HUES6 (cell line): Measurements from ENCODE around the gene SMIM44.

Source experiments
- H3K27ac ChIP-seq: 2 replicates; pipeline ENCODE4 v1.7.0; 2013; ENCODE audit warnings: low read depth, mild to moderate bottlenecking, low read length, inconsistent platforms
- H3K27me3 ChIP-seq: 2 replicates; pipeline ENCODE4 v1.6.1; 2013; ENCODE audit warnings: low read length; ENCODE audit not compliant: control insufficient read depth, insufficient read depth
- H3K36me3 ChIP-seq: 2 replicates; pipeline ENCODE4 v1.6.1; 2013; ENCODE audit warnings: low read length; ENCODE audit not compliant: control insufficient read depth, insufficient read depth
- H3K4me1 ChIP-seq: 2 replicates; pipeline ENCODE4 v1.6.1; 2013; ENCODE audit warnings: low read length; ENCODE audit not compliant: control insufficient read depth, insufficient read depth
- H3K4me3 ChIP-seq: 2 replicates; pipeline ENCODE4 v1.5.1; 2013; ENCODE audit warnings: low read depth, low read length
- H3K9ac ChIP-seq: one replicate; pipeline ENCODE4 v1.6.1; 2013; ENCODE audit warnings: mild to moderate bottlenecking, low read length
- H3K9me3 ChIP-seq: 2 replicates; pipeline ENCODE4 v1.6.1; 2013; ENCODE audit warnings: low read depth, low read length; ENCODE audit not compliant: control insufficient read depth, insufficient read depth

Gene SMIM44

DNA sequence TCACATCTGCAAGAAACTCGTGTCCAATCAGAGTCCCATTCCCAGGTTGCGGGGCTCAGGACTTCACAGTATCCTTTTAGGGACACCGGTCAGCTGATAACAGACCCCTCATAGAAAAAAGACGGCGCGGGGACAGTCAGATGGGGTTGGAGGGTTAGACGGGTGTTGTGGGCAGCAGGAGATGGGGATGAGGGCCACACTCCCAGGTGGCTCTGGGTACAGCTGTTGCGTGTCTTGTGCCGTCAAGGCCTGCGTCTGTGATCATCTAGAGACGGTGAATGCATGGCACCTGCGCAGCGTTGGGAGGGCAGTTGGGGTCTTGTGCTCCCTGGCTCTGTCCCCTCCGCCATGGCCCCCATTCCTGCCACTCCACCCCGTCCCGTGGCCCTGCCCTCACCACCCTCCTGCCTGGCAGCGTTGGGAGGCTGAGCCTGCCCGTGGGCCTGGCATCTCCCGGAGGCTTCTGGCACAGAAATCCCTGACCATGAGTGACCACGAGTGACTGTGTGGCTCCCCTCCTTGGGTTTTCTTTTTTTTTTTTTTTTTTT is 41.7 kb upstream of the SMIM44 start:
- H3K9me3 ChIP-seq = no peaks in the 10 kb centered on the region
- H3K4me1 ChIP-seq = peaks cover 11% of the 10 kb centered on the region; the same call in 1 of the 2 replicates
- no peaks in the 10 kb centered on the region for H3K27me3 ChIP-seq
- peaks cover 51% of the 10 kb centered on the region for H3K36me3 ChIP-seq
- no peak overlapping the region for H3K4me3 ChIP-seq
- no peak overlapping the region for H3K9ac ChIP-seq
- H3K27ac ChIP-seq = no peak overlapping the region

DNA sequence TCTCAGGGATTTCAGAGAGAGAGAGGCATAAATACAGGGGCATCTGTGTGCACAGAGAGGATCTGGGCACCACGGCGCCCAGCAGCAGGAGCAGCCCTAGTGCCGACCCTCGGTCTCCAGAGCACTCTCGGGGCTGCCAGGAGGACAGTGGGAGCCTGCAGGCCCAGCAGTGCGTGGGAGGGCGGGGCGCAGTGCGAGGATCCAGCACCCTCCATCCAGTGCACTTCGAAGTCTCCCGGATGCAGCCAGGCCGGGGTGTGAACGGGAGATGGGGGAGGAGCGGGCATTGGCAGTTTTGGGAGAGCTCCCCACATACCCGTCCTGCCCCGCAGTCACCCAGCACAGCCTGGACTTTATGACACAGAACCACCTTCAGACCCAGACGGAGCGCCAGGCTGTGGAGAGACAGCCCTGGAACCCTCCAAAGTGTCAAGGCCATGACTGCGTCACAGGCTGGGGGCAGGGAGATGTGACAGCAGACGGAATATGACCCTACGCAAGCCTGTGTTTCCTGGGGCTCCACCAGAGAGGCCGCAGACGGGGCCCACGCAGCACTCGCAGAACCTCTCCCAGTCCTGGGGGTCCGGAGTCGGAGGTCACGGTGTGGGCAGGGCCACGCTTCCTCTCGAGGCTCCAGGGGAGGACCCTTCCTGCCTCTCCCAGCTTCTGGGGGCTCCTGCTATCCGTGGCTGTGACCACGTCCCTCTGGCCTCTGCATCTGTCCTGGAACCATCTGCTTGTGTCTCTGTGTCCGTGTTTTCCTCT is 41.0 kb upstream of the SMIM44 start:
- Histone ChIP-seq H3K4me3 (no peak overlapping the region), H3K9ac (no peak overlapping the region), H3K4me1 (peaks cover 18% of the 10 kb centered on the region), H3K9me3 (no peaks in the 10 kb centered on the region), H3K27me3 (no peaks in the 10 kb centered on the region), H3K27ac (no peak overlapping the region), H3K36me3 (peaks cover 55% of the 10 kb centered on the region)

DNA sequence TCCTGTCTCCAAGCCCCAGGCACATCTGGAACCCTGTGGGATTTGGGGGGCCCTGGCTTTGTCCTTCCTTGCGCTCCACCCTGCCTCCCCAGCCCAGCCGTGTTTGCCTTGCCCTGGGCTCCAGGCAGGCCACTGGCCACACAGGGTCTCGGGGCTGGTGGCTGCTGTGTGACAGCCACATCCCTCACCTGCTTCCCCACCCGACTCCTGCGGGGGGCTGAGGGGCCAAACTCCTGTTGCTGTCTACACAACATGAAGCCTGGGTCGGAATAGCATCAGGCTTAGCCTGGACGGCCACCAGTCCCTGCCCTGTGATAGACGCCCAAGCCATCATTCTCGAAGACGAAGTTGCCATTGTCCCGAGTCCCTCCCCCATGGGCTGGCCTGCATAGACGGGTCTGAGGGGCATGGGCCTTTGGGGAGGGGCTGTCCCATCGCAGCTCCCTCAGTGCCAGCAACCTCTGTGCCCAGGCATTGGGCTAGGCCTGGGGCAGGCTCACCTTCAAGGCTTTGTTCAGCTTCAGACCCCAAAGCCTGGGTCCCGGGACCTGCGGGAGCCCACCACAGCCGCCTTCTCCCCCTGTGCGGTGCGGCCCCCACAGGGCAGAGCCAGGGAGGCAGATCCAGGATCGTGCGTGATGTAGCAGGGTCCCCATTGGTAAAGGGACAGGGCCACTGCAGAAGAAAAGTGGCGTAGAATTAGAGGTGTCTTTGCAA is 40.3 kb upstream of the SMIM44 start:
- Histone ChIP-seq H3K9me3 (no peaks in the 10 kb centered on the region), H3K27ac (no peak overlapping the region), H3K4me3 (no peak overlapping the region), H3K9ac (no peak overlapping the region), H3K4me1 (peaks cover 26% of the 10 kb centered on the region), H3K27me3 (no peaks in the 10 kb centered on the region), H3K36me3 (peaks cover 52% of the 10 kb centered on the region)

DNA sequence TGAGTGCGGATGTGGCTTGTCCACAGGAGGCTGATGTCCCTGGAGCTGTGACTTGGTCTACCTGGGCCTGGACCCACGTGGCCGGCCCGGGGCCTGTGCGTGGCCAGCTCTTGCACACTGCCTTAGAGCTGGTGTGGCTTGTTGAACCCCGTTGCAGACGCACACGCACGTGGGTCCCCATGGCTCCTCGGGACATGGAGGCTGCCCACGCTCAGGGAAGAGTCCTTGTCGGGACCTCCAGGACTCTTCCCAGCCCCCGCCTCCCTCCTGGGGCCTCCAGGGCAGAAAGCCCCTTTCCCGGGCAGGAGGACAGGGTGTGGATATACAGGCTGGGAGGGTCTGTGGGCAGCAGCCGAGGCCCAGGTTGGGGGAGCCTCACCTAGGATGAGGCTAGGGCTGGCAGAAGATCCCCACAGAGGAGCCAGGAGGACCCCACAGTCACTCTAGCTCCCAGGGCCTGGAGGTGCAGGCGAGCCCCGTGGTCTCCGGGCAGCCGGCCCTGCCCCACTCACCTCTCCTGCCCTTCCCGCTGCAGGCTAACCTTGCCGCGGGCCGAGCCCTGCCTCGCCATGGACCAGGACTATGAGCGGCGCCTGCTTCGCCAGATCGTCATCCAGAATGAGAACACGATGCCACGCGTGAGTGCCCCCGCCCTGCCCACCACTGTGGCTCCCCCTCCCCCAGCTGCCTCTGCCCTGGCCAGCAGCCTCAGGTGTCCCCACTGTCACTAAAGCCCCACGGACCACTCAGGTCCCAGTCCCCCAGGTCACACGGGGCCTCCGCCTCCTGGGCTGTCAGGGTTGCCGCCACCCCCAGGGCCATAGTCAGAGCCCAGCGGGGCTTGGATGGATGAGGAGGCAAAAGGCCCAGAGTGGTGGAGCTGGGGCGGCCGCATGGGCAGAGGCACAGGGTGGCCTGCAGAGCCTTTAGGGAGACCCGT is 39.5 kb upstream of the SMIM44 start:
- H3K9me3 ChIP-seq = no peaks in the 10 kb centered on the region
- no peak overlapping the region for H3K27ac ChIP-seq
- no peak overlapping the region for H3K9ac ChIP-seq
- peaks cover 33% of the 10 kb centered on the region for H3K4me1 ChIP-seq
- no peaks in the 10 kb centered on the region for H3K27me3 ChIP-seq
- peaks cover 45% of the 10 kb centered on the region for H3K36me3 ChIP-seq
- H3K4me3 ChIP-seq = no peak overlapping the region

DNA sequence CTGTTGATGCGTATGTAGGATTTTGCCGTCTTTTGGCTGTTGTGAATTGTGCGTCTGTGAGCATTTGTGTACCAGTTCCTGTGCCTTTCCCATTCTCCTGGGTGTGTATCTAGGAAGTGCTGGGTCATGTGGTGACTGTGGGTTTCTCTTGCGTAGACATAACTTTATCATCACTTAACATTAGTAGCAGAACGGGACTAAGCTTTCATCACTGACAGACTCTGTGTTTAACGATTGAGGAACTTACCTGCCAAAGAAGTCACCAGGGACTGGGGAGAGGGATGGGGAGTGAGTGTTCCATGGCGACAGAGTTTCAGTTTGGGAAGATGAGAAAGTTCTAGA is 37.8 kb upstream of the SMIM44 start:
- Histone ChIP-seq H3K4me1 (peaks cover 36% of the 10 kb centered on the region), H3K9ac (peak overlapping the region; percentile 54), H3K4me3 (no peak overlapping the region), H3K9me3 (no peaks in the 10 kb centered on the region), H3K27me3 (no peaks in the 10 kb centered on the region), H3K36me3 (peaks cover 33% of the 10 kb centered on the region), H3K27ac (no peak overlapping the region; the same call in 1 of the 2 replicates)

DNA sequence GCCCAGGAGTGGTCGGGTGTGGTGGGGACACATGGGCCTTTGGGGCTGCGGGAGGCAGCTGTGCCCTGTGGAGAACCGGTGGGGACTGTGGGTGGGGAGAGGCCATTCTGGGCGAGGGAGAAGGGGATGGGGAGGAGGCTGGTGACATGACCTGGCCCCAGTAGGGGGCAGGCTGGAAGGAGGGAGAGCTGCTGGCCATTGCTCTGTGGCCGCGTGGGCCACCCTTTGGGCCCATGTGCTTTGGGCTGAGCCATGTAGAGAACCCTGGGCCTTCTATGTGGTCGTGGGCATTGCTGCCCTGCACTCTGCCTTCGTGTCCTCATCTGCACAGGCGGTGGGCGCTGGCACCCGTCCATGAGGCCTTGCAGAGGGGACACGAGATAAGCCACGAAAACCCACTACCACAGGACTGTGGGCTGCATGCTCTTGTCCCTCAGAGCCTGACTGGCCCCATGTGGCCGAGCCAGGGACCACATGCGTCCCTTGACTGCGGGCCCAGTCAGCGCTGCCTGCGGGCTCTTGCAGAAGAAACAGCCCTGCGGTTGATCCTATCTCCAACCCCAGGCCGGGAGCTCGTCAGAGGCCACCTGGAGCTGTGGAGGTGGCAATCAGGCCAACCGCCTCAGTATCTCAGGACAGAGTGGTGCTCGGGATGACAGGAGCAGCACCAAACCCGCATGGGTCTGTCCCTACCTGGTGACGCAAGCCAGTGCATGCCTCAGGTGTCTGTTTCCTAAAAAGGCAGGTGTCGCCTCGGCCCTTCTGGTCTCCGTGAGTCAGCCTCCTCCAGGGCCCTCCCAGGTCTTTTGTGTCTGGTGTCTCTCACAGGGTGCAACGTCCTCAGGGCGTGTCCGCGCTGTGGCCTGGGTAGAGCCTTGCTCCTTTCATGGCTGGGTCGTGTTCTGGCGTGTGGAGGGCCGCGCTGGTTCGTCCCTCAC is 37.2 kb upstream of the SMIM44 start:
- Histone ChIP-seq H3K27ac (peak overlapping the region; percentile 43), H3K27me3 (no peaks in the 10 kb centered on the region), H3K9me3 (no peaks in the 10 kb centered on the region), H3K4me1 (peaks cover 41% of the 10 kb centered on the region), H3K36me3 (peaks cover 29% of the 10 kb centered on the region), H3K9ac (peak overlapping the region; percentile 54), H3K4me3 (no peak overlapping the region)

DNA sequence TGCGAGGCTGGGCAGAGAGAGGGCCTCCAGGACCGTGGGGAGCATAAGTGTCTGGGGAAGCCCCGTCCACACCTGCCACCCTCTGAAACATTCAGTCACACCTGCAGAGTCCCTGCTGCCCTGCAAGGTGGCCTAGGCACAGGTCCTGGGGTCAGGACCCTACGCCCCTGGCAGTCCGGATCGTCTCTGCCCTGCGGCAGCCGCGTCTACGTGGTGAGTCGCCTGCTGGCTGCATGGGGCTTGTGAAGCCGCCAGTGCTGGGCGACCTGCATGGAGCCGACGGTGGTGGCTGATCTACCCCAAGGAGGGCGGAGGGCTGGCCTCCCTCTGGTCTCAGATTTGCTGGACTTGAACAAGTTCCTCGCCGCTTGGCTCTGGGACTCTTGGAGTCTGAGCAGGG is 35.9 kb upstream of the SMIM44 start:
- H3K36me3 ChIP-seq = peaks cover 18% of the 10 kb centered on the region
- no peaks in the 10 kb centered on the region for H3K9me3 ChIP-seq
- H3K27me3 ChIP-seq = no peaks in the 10 kb centered on the region
- no peak overlapping the region for H3K4me3 ChIP-seq
- peak overlapping the region; percentile 65 for H3K9ac ChIP-seq
- H3K4me1 ChIP-seq = peaks cover 48% of the 10 kb centered on the region
- H3K27ac ChIP-seq = peak overlapping the region; percentile 43; the same call in 1 of the 2 replicates

DNA sequence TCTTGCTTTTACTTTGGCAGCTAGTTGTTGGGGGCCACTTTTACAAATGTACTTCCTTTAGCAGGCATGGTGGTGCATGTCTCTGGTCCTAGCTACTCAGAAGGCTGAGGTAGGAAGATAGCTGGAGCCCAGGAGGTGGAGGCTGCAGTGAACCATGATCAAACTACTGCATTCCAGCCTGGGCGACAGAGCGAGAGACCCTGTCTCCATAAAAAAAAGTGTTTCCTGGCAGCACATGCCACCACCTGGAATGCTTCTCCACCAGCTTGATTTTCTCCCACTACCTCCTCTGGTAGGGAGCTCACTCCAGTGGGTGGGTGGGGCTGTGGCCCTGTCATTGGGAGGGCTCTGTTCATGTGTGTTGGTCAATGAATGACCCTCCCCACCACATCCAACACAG is 35.4 kb upstream of the SMIM44 start:
- peak overlapping the region; percentile 76 for H3K27ac ChIP-seq
- peaks cover 48% of the 10 kb centered on the region for H3K4me1 ChIP-seq
- H3K9ac ChIP-seq = peak overlapping the region; percentile 65
- no peaks in the 10 kb centered on the region for H3K9me3 ChIP-seq
- peaks cover 14% of the 10 kb centered on the region for H3K36me3 ChIP-seq
- H3K27me3 ChIP-seq = no peaks in the 10 kb centered on the region
- peak overlapping the region; percentile 37 for H3K4me3 ChIP-seq

DNA sequence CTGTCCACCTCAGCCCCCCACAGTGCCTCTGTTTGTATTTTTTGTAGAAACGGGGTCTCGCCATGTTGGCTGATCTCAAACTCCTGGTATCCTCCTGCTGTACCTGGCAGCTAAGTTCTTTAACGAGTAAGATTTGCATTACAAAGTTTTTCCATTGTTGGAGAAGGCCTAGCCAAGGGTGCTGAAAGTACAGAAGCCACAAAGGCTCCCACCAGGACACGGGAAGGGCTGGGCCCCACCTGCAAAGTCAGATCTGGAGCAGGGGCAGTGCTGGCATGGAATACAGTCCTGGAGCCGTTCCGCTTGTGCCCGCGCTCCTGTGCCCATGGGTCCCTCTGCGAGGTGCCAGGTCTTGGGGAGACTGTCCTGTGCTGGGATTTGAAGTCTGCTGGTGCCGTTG is 35.0 kb upstream of the SMIM44 start:
- Histone ChIP-seq H3K27me3 (no peaks in the 10 kb centered on the region), H3K9me3 (no peaks in the 10 kb centered on the region), H3K36me3 (peaks cover 10% of the 10 kb centered on the region), H3K4me3 (peak overlapping the region; percentile 37), H3K27ac (peak overlapping the region; percentile 76), H3K4me1 (peaks cover 52% of the 10 kb centered on the region), H3K9ac (peak overlapping the region; percentile 65)

DNA sequence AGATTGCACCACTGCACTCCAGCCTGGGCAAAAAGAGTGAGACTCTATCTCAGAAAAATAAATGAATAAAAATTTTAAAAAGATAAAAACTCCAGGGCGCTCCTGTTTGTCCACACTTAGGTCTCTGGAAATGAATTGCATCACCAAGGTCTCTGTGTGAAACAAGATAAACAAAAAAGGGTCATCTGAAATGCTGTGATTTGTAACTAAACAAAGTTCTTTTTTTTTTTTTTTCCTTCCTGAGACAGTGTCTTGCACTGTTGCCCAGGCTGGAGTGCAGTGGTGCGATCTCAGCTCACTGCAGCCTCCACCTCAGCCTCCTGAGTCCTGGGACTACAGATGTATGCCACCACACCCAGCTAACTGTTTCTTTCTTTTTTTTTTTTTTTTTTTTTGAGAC is 34.4 kb upstream of the SMIM44 start:
- Histone ChIP-seq H3K4me1 (peaks cover 53% of the 10 kb centered on the region), H3K27ac (0 out of 2 replicates have a peak overlapping the region, but pooled peaks have one; percentile 31), H3K27me3 (no peaks in the 10 kb centered on the region), H3K9me3 (no peaks in the 10 kb centered on the region), H3K36me3 (peaks cover 8% of the 10 kb centered on the region), H3K4me3 (no peak overlapping the region), H3K9ac (peak overlapping the region; percentile 29)
